HG02870 (cell line): ENCODE measurements around the gene GRM3.

Experiments used
- ATAC-seq: cut with Tn5 transposase; IDR thresholded peaks from one replicate; pipeline ENCODE4 v1.9.1; 2021; ENCODE audit warnings: mild to moderate bottlenecking, moderate library complexity; ENCODE audit not compliant: unreplicated experiment

Gene GRM3

DNA sequence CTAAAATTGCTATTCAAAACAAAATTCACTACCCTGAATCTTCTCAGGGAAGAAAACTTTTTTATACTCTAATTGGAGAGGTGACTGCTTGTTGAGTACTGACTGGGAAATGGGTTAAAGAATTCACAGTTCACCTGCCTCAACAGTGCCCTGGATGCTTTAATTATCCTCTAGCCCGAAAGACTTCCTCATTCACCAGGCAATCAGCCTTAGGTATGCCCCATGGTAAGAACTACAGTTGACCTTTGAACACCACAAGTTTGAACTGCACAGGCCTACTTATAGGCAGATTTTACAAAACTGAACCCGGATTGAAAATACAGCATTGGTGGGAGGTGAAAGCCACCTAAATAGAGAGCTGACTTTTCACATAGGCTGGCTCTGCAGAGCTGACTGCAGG, 240.4 kb downstream of the GRM3 start:
- no peak for ATAC-seq

DNA sequence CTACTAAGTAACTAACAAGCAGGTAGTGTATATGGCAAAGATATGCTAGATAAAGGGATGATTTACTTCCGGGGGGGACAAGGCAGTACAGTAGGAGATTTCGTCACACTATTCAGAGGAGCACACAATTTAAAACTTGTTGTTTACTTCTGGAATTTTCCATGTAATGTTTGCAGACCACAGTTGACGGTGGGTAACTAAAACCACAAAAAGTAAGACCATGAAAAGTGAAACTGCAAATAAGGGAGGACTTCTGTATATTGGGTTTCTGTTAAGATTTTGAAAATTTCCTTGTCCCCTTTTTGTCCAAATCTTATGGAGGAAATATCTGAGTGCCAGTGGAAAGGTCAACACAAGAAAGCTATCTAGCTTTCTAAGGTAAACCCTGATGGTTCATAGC, 245.8 kb downstream of the GRM3 start:
- no peak for ATAC-seq

- no peak for ATAC-seq
Observed at GRCh38 chr7:86898171-86898570, 254.5 kb downstream of the GRM3 start.

DNA sequence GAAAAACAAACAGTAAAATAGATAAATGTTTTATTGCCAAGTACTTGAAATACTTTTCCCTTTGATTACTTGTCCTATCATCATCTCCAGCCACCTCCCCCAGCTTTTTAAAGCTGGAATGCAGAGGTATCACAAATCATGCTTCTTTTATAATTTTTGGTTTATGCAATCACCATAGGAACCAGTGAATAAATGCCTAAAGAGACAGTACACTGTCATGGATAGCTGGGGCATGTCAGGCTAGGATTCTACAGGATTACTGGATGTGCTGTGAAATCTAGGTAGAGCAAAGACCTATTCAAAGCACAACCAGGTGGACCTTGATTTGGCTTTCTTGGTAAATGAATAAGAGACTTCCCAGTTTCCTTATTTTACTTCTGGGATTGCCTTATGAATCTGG, 257.2 kb downstream of the GRM3 start:
- ATAC-seq = no peak

- ATAC-seq = no peak
Observed at GRCh38 chr7:86904949-86905834, 261.5 kb downstream of the GRM3 start.

DNA sequence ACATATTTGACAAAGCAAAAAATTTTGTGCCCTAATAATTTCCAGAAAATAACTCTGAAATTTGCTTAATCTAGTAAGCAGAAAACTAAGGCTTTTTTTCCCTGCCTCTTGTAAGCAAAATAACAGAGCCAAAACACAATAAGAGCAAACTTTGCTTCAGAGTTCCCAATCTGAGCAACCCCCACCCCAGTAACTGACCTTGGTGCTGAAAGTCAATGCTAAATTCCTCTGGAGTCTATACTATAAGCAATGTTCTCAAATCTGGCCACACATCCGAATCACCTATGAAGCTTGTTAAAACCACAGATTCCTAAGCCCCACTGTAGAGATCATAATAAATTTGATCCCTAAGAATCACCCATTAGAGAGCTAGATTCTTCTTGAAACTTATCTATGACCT, 265.2 kb downstream of the GRM3 start:
- no peak for ATAC-seq

GRCh38 chr7:86911659-86912058, 267.9 kb downstream of the GRM3 start:
- no peak for ATAC-seq

- ATAC-seq = no peak
Observed at GRCh38 chr7:86913709-86914108, 270.0 kb downstream of the GRM3 start.
